ENCODE data around the gene GATD1. TPM values are rescaled to one million over a fixed set of nuclear protein-coding genes. Genes with fewer than 3 reads are reported as not detected.

The GATD1 gene
- total RNA-seq, 4 donors from 2014 or later = 28.9 to 33.8 (median 31.2) TPM

- H3K27ac ChIP-seq = peak overlapping the region in 3 of 4 donors; percentile 48 to 75 (median 69)
- peaks cover 93% of the 10 kb centered on the region for H3K27me3 ChIP-seq
- ATAC-seq = no peak
- no peak overlapping the region for H3K4me3 ChIP-seq
- 80% methylated on average over 3 of the region's 12 CpGs; no CpG with 5 or more reads in 1 of the 2 donors for WGBS, 2 donors (ENCODE audit: low coverage in 1 of 2)
- H3K9me3 ChIP-seq = no peaks in the 10 kb centered on the region
- peaks cover 0 to 53% (median 33%) of the 10 kb centered on the region in 3 donors for H3K4me1 ChIP-seq
- TF ChIP-seq POLR2A (IDR thresholded peaks at IDR 0.05) (no peak), CTCF (IDR thresholded peaks at IDR 0.05) (no peak), EP300 (IDR thresholded peaks at IDR 0.05) (no peak), POLR2AphosphoS5 (IDR thresholded peaks at IDR 0.05) (no peak)
- no peaks in the 10 kb centered on the region for H3K36me3 ChIP-seq
These were observed 50.0 kb downstream of the GATD1 start for GRCh38 chr11:727281-727701.

DNA sequence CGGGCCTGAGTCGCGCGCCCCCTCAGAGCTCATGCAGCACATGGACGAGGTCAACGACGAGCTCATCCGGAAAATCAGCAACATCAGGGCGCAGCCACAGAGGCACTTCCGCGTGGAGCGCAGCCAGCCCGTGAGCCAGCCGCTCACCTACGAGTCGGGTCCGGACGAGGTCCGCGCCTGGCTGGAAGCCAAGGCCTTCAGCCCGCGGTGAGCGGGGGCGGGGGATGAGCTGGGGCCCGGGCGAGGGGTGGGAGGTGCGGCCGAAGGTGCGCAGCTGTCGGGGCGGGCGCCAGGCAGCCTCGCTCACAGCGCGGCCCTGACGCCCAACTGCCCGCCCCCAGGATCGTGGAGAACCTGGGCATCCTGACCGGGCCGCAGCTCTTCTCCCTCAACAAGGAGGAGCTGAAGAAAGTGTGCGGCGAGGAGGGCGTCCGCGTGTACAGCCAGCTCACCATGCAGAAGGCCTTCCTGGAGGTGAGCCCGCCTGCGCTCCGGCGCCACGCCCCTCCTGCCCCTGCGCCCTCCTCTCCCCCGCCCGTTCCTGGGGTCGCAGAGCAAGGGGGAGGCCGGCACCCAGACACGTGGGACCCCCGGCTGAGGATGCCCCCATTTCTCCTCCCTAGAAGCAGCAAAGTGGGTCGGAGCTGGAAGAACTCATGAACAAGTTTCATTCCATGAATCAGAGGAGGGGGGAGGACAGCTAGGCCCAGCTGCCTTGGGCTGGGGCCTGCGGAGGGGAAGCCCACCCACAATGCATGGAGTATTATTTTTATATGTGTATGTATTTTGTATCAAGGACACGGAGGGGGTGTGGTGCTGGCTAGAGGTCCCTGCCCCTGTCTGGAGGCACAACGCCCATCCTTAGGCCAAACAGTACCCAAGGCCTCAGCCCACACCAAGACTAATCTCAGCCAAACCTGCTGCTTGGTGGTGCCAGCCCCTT, 50.7 kb downstream of the GATD1 start:
- H3K4me3 ChIP-seq = peak overlapping the region in 1 of 2 donors; percentile 37
- peaks cover 0 to 60% (median 35%) of the 10 kb centered on the region in 3 donors for H3K4me1 ChIP-seq
- no peak for TF ChIP-seq POLR2AphosphoS5 (IDR thresholded peaks at IDR 0.05)
- TF ChIP-seq EP300 (IDR thresholded peaks at IDR 0.05) = no peak
- TF ChIP-seq POLR2A (IDR thresholded peaks at IDR 0.05) = no peak
- TF ChIP-seq CTCF (IDR thresholded peaks at IDR 0.05) = no peak
- peaks cover 94% of the 10 kb centered on the region for H3K27me3 ChIP-seq
- H3K27ac ChIP-seq = peak overlapping the region in 3 of 4 donors; percentile 48 to 75 (median 69)
- no peaks in the 10 kb centered on the region for H3K9me3 ChIP-seq
- H3K36me3 ChIP-seq = no peaks in the 10 kb centered on the region
- ATAC-seq = no peak
- WGBS, 2 donors (ENCODE audit: low coverage in 1 of 2) = 33 to 66% methylated on average over 2 to 3 of the region's 61 CpGs

DNA sequence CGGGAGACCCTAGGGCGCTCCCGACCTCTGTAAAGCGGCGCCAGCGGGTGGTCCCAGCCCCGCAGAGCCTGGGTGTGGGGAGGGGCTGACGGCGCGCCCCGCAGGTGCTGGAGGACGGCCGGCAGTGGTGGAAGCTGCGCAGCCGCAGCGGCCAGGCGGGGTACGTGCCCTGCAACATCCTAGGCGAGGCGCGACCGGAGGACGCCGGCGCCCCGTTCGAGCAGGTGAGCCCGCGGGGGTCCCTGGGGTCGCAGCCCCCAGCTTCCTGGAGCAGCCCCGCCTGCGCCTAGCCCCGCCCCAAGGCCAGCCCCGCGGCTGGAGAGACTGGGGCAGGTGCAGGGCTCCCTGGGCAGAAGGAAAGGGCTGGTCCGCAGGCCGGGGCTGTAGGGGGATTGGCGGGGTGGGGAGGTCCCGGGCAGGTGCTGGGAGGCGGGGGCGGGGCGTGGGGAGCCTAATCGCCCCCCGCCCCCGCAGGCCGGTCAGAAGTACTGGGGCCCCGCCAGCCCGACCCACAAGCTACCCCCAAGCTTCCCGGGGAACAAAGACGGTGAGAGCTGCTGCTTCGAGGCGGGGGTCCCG, 51.6 kb downstream of the GATD1 start:
- Histone ChIP-seq H3K36me3 (no peaks in the 10 kb centered on the region), H3K4me1 (peaks cover 0 to 68% (median 42%) of the 10 kb centered on the region in 3 donors), H3K9me3 (no peaks in the 10 kb centered on the region), H3K27me3 (peaks cover 94% of the 10 kb centered on the region), H3K27ac (peak overlapping the region in 1 of 4 donors; percentile 69), H3K4me3 (peak overlapping the region in 1 of 2 donors; percentile 37)
- TF ChIP-seq EP300 (IDR thresholded peaks at IDR 0.05) = no peak
- TF ChIP-seq POLR2A (IDR thresholded peaks at IDR 0.05) = no peak
- no peak for TF ChIP-seq POLR2AphosphoS5 (IDR thresholded peaks at IDR 0.05)
- no peak for TF ChIP-seq CTCF (IDR thresholded peaks at IDR 0.05)
- no peak for ATAC-seq
- WGBS, 2 donors (ENCODE audit: low coverage in 1 of 2) = no CpG with 5 or more reads among the region's 53 CpGs

GRCh38 chr11:724778-725386, 52.4 kb downstream of the GATD1 start:
- no peak for ATAC-seq
- Histone ChIP-seq H3K27ac (no peak overlapping the region), H3K9me3 (no peaks in the 10 kb centered on the region), H3K36me3 (no peaks in the 10 kb centered on the region), H3K27me3 (peaks cover 100% of the 10 kb centered on the region), H3K4me3 (no peak overlapping the region), H3K4me1 (peaks cover 0 to 74% (median 45%) of the 10 kb centered on the region in 3 donors)
- TF ChIP-seq POLR2AphosphoS5 (IDR thresholded peaks at IDR 0.05) (no peak), EP300 (IDR thresholded peaks at IDR 0.05) (no peak), CTCF (IDR thresholded peaks at IDR 0.05) (no peak), POLR2A (IDR thresholded peaks at IDR 0.05) (no peak)
- WGBS, 2 donors (ENCODE audit: low coverage in 1 of 2) = 60 to 80% methylated on average over 1 to 2 of the region's 18 CpGs
